Neural crest cell (in vitro differentiated cells): ENCODE measurements around the gene TBC1D16. TPM values are rescaled to one million over a fixed set of nuclear protein-coding genes. Genes with fewer than 3 reads are reported as not detected.
A peak's percentile ranks its signal among the peaks of the same experiment; 100 is the strongest.

Experiments used
- DNase-seq: peaks from one replicate; pipeline ENCODE4 v3.0.0; 2021; ENCODE audit warnings: low read depth, mixed read lengths, low spot score
- H3K27ac Mint-ChIP-seq: one replicate; pipeline ENCODE4 v1.8.0; 2021; ENCODE audit warnings: mild to moderate bottlenecking, mixed read lengths; ENCODE audit not compliant: unreplicated experiment
- H3K27me3 Mint-ChIP-seq: 2 replicates; pipeline ENCODE4 v1.8.0; 2021; ENCODE audit warnings: low read depth, mild to moderate bottlenecking, mixed read lengths
- H3K36me3 Mint-ChIP-seq: 2 replicates; pipeline ENCODE4 v1.8.0; 2021; ENCODE audit warnings: low read depth, mild to moderate bottlenecking, mixed read lengths
- H3K4me1 Mint-ChIP-seq: 2 replicates; pipeline ENCODE4 v1.8.0; 2021; ENCODE audit warnings: mixed read lengths
- H3K4me3 Mint-ChIP-seq: one replicate; pipeline ENCODE4 v1.8.0; 2021; ENCODE audit warnings: mild to moderate bottlenecking, mixed read lengths
- H3K9me3 Mint-ChIP-seq: 2 replicates; pipeline ENCODE4 v1.8.0; 2021; ENCODE audit warnings: mixed read lengths
- total RNA-seq: library from RNA; stranded (reverse); gene quantifications from 2 replicates; pipeline ENCODE4 v1.2.1, GENCODE V29; 2021
- TF ChIP-seq, protein P1 (sequence below): fragments of 200-600 bp; sonication (generic); conservative IDR thresholded peaks from 2 replicates; pipeline ENCODE4 v1.5.0; 2021; ENCODE audit warnings: antibody characterized with exemption, mild to moderate bottlenecking

TBC1D16 gene
- total RNA-seq, 1 donor from 2014 or later: 96.2 TPM

DNA sequence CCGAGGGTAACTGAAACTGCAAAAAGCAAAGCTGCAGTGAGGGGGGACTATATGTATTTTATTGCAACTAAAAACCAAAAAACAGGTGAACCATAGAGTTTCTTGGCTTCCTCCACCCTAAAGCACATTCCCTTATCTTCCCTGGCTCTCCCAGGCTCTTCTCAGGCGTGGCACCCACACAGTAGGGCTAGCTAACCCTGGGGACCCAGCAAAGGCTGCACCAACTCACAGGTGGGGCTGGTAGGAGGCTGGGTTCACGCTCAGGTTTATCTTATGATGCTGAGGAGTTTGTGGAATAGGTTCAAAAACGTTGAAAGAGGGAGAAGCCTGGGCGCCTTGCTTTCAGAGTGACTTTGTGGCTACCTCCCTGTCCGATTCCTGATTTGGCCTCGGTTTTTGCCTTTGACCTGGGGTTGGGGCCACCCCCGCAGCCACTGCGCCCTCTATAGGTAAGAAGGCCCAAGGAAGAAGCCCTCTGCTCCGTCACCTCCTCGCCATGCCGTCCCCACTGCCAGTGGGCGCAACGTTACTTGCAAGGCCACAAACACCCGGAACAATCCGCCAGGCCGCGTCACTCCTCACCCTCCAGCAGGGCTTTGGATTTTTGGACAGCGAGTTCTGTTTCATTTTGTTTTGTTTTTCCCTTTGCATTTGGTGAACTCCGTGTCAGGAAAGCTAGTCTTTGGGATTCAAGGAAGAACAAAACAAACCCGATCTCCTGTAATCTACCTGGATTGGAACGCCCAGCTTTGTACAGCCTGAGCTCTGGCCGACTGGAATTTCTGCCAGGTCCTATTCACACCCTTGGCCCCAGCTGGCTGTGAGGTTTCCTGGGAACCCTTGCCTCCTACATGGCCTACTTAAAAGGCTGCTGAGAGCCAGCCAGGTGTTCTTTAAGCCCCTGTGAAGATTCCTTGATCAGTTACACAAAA lies 60.8 kb downstream of the TBC1D16 start:
- Mint-ChIP-seq H3K36me3 (peaks cover 2% of the 10 kb centered on the region), H3K27ac (no peak overlapping the region), H3K9me3 (no peaks in the 10 kb centered on the region), H3K4me3 (no peak overlapping the region), H3K27me3 (no peaks in the 10 kb centered on the region), H3K4me1 (peaks cover 7% of the 10 kb centered on the region)
- TF ChIP-seq, protein P1, sequence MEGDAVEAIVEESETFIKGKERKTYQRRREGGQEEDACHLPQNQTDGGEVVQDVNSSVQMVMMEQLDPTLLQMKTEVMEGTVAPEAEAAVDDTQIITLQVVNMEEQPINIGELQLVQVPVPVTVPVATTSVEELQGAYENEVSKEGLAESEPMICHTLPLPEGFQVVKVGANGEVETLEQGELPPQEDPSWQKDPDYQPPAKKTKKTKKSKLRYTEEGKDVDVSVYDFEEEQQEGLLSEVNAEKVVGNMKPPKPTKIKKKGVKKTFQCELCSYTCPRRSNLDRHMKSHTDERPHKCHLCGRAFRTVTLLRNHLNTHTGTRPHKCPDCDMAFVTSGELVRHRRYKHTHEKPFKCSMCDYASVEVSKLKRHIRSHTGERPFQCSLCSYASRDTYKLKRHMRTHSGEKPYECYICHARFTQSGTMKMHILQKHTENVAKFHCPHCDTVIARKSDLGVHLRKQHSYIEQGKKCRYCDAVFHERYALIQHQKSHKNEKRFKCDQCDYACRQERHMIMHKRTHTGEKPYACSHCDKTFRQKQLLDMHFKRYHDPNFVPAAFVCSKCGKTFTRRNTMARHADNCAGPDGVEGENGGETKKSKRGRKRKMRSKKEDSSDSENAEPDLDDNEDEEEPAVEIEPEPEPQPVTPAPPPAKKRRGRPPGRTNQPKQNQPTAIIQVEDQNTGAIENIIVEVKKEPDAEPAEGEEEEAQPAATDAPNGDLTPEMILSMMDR: peak; percentile 35
- no peak for DNase-seq

DNA sequence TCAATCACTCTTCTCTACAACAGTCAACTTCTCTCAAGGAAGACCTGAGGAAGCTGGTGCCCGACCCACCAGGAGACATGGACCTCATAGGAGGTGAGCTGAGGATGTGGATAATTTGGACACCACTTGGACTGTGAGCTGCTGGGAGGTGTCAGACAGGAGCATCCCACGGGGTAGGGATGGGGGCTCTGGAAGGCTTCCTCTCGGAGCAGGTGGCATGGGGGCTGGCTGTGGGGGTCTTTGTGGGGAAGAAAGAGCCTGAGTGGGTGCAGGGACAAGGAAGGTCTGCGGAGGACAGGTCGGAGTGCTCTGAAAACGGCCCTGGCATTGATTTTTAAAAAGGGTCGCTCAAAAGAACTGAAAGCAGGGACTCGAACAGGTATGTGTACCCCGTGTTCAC lies 64.0 kb downstream of the TBC1D16 start:
- Mint-ChIP-seq H3K9me3 (no peaks in the 10 kb centered on the region), H3K36me3 (peaks cover 5% of the 10 kb centered on the region), H3K4me1 (peaks cover 11% of the 10 kb centered on the region), H3K4me3 (no peak overlapping the region), H3K27me3 (no peaks in the 10 kb centered on the region), H3K27ac (no peak overlapping the region)
- TF ChIP-seq, protein P1: no peak
- no peak for DNase-seq

DNA sequence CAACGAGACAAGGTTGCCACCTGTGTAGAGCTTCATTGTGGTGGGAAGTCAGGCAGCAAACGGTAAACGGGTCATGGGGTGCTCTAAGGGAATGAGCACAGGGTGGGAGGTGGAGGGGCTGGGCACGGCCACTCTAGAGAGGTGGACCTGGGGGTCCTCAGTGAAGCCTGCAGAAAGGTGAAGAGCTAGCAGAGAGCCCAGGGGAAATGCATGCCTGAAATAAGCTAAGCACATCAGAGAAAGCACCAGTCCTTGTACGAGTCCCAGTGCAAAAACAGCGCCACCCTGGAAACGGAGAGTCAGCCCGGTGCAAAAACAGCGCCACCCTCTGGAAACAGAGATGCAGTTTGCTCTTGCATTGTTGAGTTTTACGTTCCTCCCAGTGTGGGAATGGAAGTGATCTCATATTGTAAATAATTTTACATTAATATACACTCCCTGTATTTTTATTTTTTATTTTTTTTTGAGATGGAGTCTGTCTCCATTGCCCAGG lies 65.0 kb downstream of the TBC1D16 start:
- DNase-seq: peak; percentile 43
- H3K27me3 Mint-ChIP-seq: no peaks in the 10 kb centered on the region
- TF ChIP-seq, protein P1: peak; percentile 74
- peaks cover 5% of the 10 kb centered on the region for H3K36me3 Mint-ChIP-seq
- H3K9me3 Mint-ChIP-seq: no peaks in the 10 kb centered on the region
- no peak overlapping the region for H3K27ac Mint-ChIP-seq
- no peak overlapping the region for H3K4me3 Mint-ChIP-seq
- peaks cover 11% of the 10 kb centered on the region for H3K4me1 Mint-ChIP-seq

DNA sequence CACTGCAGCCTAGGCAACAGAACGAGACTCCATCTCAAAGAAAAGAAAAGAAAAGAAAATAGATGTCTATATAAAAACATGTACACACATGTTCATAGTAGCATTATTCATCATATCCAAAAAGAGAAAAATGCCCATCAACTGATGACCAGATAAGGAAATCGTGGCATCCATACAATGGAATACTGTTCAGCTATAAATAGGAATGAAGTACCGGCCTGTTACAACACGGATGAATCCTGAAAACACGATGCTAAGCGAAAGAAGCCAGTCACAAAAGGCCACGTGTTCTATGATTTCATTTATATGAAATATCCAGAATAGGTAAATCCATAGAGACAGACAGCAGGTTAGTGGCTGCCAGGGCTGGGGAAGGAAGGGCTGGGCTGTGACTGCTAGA lies 65.8 kb downstream of the TBC1D16 start:
- Mint-ChIP-seq H3K4me1 (peaks cover 11% of the 10 kb centered on the region), H3K4me3 (no peak overlapping the region), H3K36me3 (peaks cover 5% of the 10 kb centered on the region), H3K9me3 (no peaks in the 10 kb centered on the region), H3K27ac (no peak overlapping the region), H3K27me3 (no peaks in the 10 kb centered on the region)
- no peak for DNase-seq
- TF ChIP-seq, protein P1: no peak

DNA sequence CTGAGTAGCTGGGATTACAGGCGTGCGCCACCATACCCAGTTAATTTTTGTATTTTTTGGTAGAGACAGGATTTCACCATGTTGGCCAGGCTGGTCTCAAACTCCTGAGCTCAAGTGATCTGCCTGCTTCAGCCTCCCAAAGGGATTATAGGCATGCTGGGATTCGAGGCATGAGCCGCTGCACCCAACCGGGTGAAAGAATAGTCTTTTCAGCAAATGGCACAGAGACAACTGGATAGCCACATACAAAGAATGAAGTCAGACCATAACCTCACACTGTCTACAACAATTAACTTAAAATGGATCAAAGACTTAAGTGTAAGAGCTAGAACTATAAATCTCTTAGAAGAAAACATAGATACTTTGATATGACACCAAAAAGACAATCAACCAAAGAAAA lies 67.6 kb downstream of the TBC1D16 start:
- H3K4me1 Mint-ChIP-seq: peaks cover 6% of the 10 kb centered on the region
- H3K27ac Mint-ChIP-seq: no peak overlapping the region
- H3K36me3 Mint-ChIP-seq: peaks cover 15% of the 10 kb centered on the region
- H3K9me3 Mint-ChIP-seq: no peaks in the 10 kb centered on the region
- no peak overlapping the region for H3K4me3 Mint-ChIP-seq
- DNase-seq: no peak
- no peaks in the 10 kb centered on the region for H3K27me3 Mint-ChIP-seq
- TF ChIP-seq, protein P1: no peak
